DMS53 treated with DMSO at 0.1 percent for 48 hours (cell line): Measurements from ENCODE around the gene TGFBR3.
A peak's percentile ranks its signal among the peaks of the same experiment; 100 is the strongest.

Experiments used
- DNase-seq: peaks from one replicate; lab custom pipeline; 2025; ENCODE audit not compliant: unreplicated experiment; lab: John Stamatoyannopoulos, UW

Gene TGFBR3

GRCh38 chr1:91655912-91656449 is 230.0 kb downstream of the TGFBR3 start:
- DNase-seq: no peak

- DNase-seq: no peak
Observed at GRCh38 chr1:91653183-91653582, 232.8 kb downstream of the TGFBR3 start.

GRCh38 chr1:91651661-91652071 is 234.3 kb downstream of the TGFBR3 start:
- DNase-seq: no peak

- no peak for DNase-seq
Observed at GRCh38 chr1:91651243-91651642, 234.7 kb downstream of the TGFBR3 start.

GRCh38 chr1:91650764-91651163 is 235.2 kb downstream of the TGFBR3 start:
- DNase-seq: no peak

GRCh38 chr1:91647061-91647460 is 238.9 kb downstream of the TGFBR3 start:
- DNase-seq: no peak

GRCh38 chr1:91645031-91645430 is 240.9 kb downstream of the TGFBR3 start:
- DNase-seq: no peak

GRCh38 chr1:91643431-91643830 is 242.5 kb downstream of the TGFBR3 start:
- no peak for DNase-seq

GRCh38 chr1:91640877-91641526 is 244.9 kb downstream of the TGFBR3 start:
- DNase-seq: peak; percentile 53

GRCh38 chr1:91637539-91637994 is 248.4 kb downstream of the TGFBR3 start:
- no peak for DNase-seq

- DNase-seq: no peak
Observed at GRCh38 chr1:91635763-91636162, 250.2 kb downstream of the TGFBR3 start.

GRCh38 chr1:91633438-91633837 is 252.5 kb downstream of the TGFBR3 start:
- no peak for DNase-seq

GRCh38 chr1:91631718-91632330 is 254.1 kb downstream of the TGFBR3 start:
- no peak for DNase-seq

- no peak for DNase-seq
Observed at GRCh38 chr1:91630803-91631202, 255.1 kb downstream of the TGFBR3 start.
